NCI-H1417 treated with DMSO at 0.1 percent for 48 hours (cell line): ENCODE measurements around the gene SSH2.

ENCODE experiments used
- DNase-seq: peaks from one replicate; lab custom pipeline; 2025; lab: John Stamatoyannopoulos, UW

Gene SSH2

DNA sequence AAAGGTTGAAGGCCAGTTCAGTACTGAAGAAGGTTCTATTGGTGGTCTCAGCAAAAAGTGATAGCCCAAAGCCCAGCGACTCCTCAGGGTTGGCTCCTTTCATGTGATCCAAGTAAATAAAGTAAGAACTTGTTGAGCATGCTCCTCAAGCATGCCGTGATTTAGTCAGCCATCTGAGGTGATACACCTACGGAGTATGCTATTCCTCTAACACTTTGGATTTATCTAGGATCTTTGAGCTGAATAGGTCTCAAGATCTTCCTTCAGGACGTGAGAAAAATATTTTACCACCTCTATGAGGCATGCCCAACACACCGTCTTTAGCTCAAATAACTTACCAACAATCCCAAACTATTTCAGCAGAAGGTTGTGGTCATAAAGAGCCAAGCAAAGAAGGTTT lies 154.0 kb downstream of the SSH2 start:
- DNase-seq = no peak

DNA sequence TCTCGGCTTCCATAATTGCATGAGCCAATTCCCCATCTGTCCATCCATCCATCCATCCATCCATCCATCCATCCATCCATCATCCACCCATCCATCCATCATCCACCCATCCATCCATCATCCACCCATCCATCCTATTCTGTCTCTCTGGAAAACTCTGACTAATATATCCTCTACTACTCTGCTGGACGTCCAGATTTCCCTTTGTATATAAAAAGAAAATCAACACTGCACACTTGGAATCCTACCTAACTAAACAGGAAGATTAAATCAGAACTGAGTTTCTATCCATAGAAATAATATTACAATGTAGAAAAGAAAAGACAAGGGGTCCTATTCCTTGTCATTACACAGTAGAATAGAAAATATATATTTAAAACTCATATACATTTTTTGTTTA lies 157.0 kb downstream of the SSH2 start:
- no peak for DNase-seq

GRCh38 chr17:29771546-29771945 lies 158.5 kb downstream of the SSH2 start:
- DNase-seq = no peak

DNA sequence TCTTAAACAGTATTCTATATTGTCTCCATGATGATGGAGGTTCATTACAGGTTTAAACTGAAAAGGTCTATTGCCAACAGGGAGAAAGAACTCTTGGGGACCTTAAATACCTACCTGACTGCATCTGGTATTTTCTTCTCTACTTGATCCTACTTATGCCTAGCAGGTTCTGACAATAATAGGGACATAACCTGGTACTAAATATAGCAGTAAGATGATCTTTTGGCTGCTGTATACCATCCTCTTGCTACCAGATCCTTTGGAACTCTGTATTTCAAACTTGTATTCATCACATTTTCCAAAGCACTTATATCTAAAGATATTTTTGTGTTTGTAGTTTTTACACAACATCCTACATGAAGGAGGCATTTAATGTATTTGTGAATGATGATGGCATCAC lies 160.8 kb downstream of the SSH2 start:
- DNase-seq = no peak

GRCh38 chr17:29766796-29767327 lies 163.2 kb downstream of the SSH2 start:
- no peak for DNase-seq

GRCh38 chr17:29764748-29765147 lies 165.3 kb downstream of the SSH2 start:
- DNase-seq = no peak

GRCh38 chr17:29764217-29764616 lies 165.8 kb downstream of the SSH2 start:
- no peak for DNase-seq

GRCh38 chr17:29763273-29763672 lies 166.8 kb downstream of the SSH2 start:
- DNase-seq = no peak

GRCh38 chr17:29761040-29761761 lies 168.8 kb downstream of the SSH2 start:
- DNase-seq = no peak

DNA sequence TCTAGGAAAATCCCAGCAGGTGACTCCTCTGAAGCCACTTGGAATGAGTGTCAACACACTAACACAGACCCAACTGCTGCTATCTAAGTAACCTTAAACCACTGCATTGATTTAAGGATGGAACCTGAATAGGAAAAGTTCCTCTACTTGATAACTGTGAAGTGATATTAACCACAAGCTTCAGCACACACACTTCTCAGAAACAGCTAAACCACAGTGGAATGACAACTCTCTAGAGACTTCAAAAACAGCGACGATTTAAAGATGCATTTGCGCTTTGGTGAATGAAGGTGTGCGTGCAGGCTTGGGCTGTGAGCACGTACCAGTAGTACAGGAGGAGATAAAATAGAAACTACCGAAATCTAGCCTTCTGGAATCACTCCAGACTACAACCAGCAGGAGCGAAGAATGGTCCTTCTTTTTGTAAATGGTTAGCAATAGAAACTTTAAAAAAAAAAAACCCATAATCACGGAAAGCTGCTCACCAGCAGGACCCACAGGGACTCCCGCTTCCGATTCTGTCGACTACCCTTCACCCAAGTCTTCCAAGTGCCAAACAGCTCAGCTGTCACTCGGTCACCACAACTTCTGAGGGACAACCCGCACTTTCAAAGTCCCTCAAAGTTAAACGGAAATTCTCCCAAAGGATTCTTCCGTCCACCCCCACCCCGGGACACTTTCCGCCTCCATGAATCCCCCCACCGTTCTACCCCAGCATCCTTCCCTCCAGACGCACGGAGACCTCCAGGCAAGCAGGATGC lies 169.6 kb downstream of the SSH2 start:
- DNase-seq = no peak

DNA sequence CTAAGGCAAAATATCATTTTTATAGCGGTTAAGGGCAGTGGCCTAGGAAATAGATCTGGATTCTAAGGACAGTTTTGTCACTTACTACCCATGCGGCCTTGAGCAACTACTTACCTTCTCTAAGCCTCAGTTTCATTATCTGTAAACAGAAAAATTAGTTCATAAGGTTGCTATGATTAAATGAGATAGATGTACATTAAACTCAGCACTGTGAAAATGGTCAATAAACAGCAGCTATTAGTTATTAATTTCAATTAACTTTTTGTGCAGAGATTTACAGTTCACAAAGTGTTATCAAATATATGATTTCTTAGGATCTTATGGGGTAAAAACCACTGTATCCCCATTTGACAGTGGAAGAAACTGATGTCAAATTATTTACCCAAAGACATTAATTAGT lies 171.8 kb downstream of the SSH2 start:
- DNase-seq = no peak

GRCh38 chr17:29757788-29758187 lies 172.2 kb downstream of the SSH2 start:
- no peak for DNase-seq

- no peak for DNase-seq
These were observed 176.1 kb downstream of the SSH2 start for GRCh38 chr17:29753845-29754439.

DNA sequence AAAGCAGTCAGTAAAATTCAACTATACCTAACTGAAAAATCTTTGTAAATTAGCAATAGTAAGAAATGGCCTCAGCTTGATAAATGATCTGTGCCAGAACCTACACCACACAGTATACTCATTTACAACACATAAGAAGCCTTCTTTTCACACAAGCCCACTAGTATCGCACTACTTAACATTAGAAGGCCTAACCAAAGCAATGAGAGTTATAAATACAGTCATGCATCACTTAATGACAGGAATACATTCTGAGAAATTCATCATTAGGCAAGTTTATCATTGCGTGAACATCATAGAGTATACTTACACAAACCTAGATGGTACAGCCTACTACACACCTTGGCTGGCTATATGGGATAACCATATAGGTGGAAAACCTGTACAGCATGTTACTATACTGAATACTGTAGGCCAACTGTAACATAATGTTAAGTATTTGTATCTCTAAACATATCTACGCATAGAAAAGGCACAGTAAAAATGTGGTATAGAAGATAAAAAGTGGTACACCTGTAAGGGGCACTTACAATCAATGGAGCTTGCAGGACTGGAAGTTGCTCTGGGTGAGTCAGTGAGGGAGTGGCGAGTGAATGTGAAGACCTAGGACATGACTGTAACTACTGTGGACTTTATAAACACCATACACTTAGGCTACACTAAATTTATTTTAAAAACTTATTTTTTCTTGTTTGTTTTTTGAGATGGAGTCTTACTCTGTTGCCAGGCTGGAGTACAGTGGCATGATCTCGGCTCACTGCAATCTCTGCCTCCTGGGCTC lies 180.8 kb downstream of the SSH2 start:
- DNase-seq = no peak

DNA sequence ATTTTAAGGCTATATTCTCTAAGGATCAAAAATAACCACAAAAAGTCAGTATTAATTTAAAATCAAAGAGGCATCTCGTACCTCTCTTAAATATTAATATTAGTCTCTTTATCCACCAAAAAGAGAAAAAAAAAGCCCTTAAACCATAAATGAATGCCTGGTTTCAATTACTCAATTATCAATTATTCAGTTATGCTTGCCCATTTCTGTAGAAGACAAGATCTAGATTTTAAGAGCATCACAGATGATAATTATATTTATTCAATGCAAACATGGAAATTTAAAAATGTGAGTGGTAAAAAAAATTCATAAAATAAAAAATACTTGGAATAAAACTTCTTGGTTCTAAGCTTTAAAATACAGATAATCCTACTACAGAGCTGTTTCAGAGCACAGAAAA lies 181.6 kb downstream of the SSH2 start:
- DNase-seq = no peak

GRCh38 chr17:29747660-29748059 lies 182.4 kb downstream of the SSH2 start:
- DNase-seq = no peak

GRCh38 chr17:29746669-29747068 lies 183.4 kb downstream of the SSH2 start:
- no peak for DNase-seq

DNA sequence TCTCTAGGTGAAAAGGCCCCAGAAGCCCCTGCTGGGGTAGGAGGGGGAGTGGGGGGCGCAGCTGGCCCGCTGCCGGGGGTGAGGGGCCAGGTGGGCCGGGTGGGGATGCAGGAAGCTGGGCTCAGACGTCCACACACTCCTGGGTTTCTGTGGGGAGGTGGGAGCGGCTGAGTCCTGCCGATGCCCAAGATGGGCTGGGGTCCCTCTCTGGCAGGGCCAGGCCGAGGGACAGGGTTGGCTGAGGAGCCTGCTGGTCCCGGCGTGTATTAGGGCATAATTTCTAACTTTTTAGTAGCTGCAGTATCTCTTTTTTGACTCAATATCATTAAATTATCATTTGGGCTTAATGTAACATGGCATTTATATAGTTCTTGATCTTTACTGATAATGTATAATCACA lies 185.9 kb downstream of the SSH2 start:
- no peak for DNase-seq

- DNase-seq = no peak
These were observed 187.9 kb downstream of the SSH2 start for GRCh38 chr17:29742210-29742513.

- DNase-seq = no peak
These were observed 190.0 kb downstream of the SSH2 start for GRCh38 chr17:29740017-29740416.

GRCh38 chr17:29734640-29735039 lies 195.4 kb downstream of the SSH2 start:
- DNase-seq = no peak

- no peak for DNase-seq
These were observed 196.9 kb downstream of the SSH2 start for GRCh38 chr17:29733166-29733565.
